CD4-positive, alpha-beta T cell treated with Interleukin-6 at 100 ng/mL for 8 hours (primary cell): ENCODE measurements around the gene EVI5L.

Experiments
- DNase-seq: peaks from one replicate; pipeline ENCODE4 v3.0.0-alpha.2; 2020; ENCODE audit warnings: mixed read lengths, low spot score

EVI5L gene

GRCh38 chr19:7860714-7861618, 30.9 kb downstream of the EVI5L start:
- no peak for DNase-seq

GRCh38 chr19:7861619-7862412, 31.8 kb downstream of the EVI5L start:
- no peak for DNase-seq

GRCh38 chr19:7862413-7862951, 32.5 kb downstream of the EVI5L start:
- DNase-seq = peak; percentile 72

- DNase-seq = no peak
Measured at GRCh38 chr19:7863157-7863970, 33.3 kb downstream of the EVI5L start.

- no peak for DNase-seq
Measured at GRCh38 chr19:7863971-7864689, 34.1 kb downstream of the EVI5L start.

- DNase-seq = no peak
Measured at GRCh38 chr19:7864690-7865074, 34.7 kb downstream of the EVI5L start.

GRCh38 chr19:7865262-7865911, 35.4 kb downstream of the EVI5L start:
- DNase-seq = no peak

GRCh38 chr19:7866399-7867091, 36.5 kb downstream of the EVI5L start:
- DNase-seq = no peak

GRCh38 chr19:7867092-7867844, 37.2 kb downstream of the EVI5L start:
- DNase-seq = no peak

- no peak for DNase-seq
Measured at GRCh38 chr19:7868326-7868670, 38.3 kb downstream of the EVI5L start.

- DNase-seq = peak; percentile 83
Measured at GRCh38 chr19:7868671-7869452, 38.8 kb downstream of the EVI5L start.

- DNase-seq = peak; percentile 77
Measured at GRCh38 chr19:7869453-7869909, 39.5 kb downstream of the EVI5L start.

- peak; percentile 40 for DNase-seq
Measured at GRCh38 chr19:7869910-7870511, 40.0 kb downstream of the EVI5L start.

- no peak for DNase-seq
Measured at GRCh38 chr19:7870571-7871436, 40.8 kb downstream of the EVI5L start.

GRCh38 chr19:7871437-7872305, 41.7 kb downstream of the EVI5L start:
- DNase-seq = peak; percentile 61
